Heart right ventricle (tissue), 16 donors: ENCODE data around the gene METTL21C. TPM values are rescaled to one million over a fixed set of nuclear protein-coding genes. Genes with fewer than 3 reads are reported as not detected.

Experiments
- ATAC-seq, 8 donors: fragments of 200-7000 bp; cut with Tn5 transposase; one replicate each; pipeline ENCODE4 v1.9.1; 2020; ENCODE audit warnings: mild to moderate bottlenecking in 8 of 8, moderate library complexity in 8 of 8, moderate number of reproducible peaks in 1 of 8
- DNase-seq, 2 donors: peaks; one replicate each; pipeline ENCODE4 v3.0.0-alpha.2; 2020
- H3K27ac ChIP-seq, 10 donors: fragments of 200-600 bp; sonication (generic) in 2 of 10; one replicate each; pipeline versions ENCODE4 v1.5.0 to v1.8.0; 2020 to 2022; ENCODE audit warnings: mild to moderate bottlenecking in 3 of 10
- H3K27me3 ChIP-seq, 7 donors: fragments of 200-600 bp; one replicate each; pipeline ENCODE4 v1.8.0; 2021 to 2022; ENCODE audit warnings: mild to moderate bottlenecking in 2 of 7
- H3K36me3 ChIP-seq, 9 donors: fragments of 200-600 bp; sonication (generic) in 1 of 9; one replicate each; pipeline versions ENCODE4 v1.5.0 to v1.8.0; 2020 to 2022; ENCODE audit warnings: mild to moderate bottlenecking in 2 of 9
- H3K4me1 ChIP-seq, 9 donors: fragments of 200-600 bp; sonication (generic) in 1 of 9; one replicate each; pipeline versions ENCODE4 v1.5.0 to v1.8.0; 2020 to 2022; ENCODE audit warnings: mild to moderate bottlenecking in 4 of 9
- H3K4me3 ChIP-seq, 10 donors: fragments of 200-600 bp; sonication (generic) in 2 of 10; one replicate each; pipeline versions ENCODE4 v1.5.0 to v1.8.0; 2020 to 2022; ENCODE audit warnings: mild to moderate bottlenecking in 7 of 10, moderate library complexity in 2 of 10
- H3K9me3 ChIP-seq, 11 donors: fragments of 200-600 bp in 10 of 11; sonication (generic) in 2 of 11; one replicate each; pipeline versions ENCODE4 v1.5.0 to v1.8.0; 2013 to 2022; ENCODE audit warnings: mild to moderate bottlenecking in 2 of 11, control low read depth in 1 of 11, moderate library complexity in 1 of 11
- CTCF ChIP-seq, 9 donors: fragments of 200-600 bp; sonication (generic) in 2 of 9; IDR thresholded peaks; one replicate each; pipeline versions ENCODE4 v1.5.0 to v1.8.0; 2021 to 2022; ENCODE audit warnings: antibody characterized with exemption in 9 of 9, mild to moderate bottlenecking in 5 of 9, moderate library complexity in 1 of 9
- WGBS, 2 donors: extraction: QIAGEN DNeasy Blood & Tissue Kit; methylation state at CpG; one replicate each; pipeline ENCODE4 v1.1.7; 2013; ENCODE audit warnings: inconsistent platforms in 1 of 2; 5-methylcytosine and 5-hydroxymethylcytosine counted together
- intact Hi-C, 10 donors: fragments of 100-400 bp; cut with DNase I; formaldehyde crosslinking; loops; one replicate each; pipeline versions ENCODE4 v1.11.1 to v1.14.2; 2022
- polyA plus RNA-seq, 2 donors: library from polyadenylated mRNA; stranded (reverse); fragments of 200-250 nt; gene quantifications; one replicate each; pipeline ENCODE4 v1.2.3, GENCODE V29; 2013
- total RNA-seq, 10 donors: library from RNA; stranded (reverse); fragmentation: NEBNext Ultra II Directional in 3 of 10; extraction: Animal tissue kit (Norgen Biotek cat#: 25700) in 3 of 10; gene quantifications; one replicate each; pipeline versions ENCODE4 v1.2.1 to v1.2.4, GENCODE V29; 2021 to 2023
- donor health status: Arrhythmogenic right ventricular cardiomyopathy.
- donor health status: ischemic (EF 13 %, LVEDD 7.1; RV severe dilation, severe dysfunction).
- donor health status: healthy with polysubstance abuse.
- donor health status: DM: no; HTN: yes; CAD: no.
- donor health status: DM: no; HTN: no; CAD: no.
- donor health status: ischemic (EF 25% LVEDD 6.9; RV normal size, moderate dysfunction).
- donor health status: ischemic (EF 25% LVEDD 5.7; RV mildly dilated, moderate dysfunction).
- donor health status: healthy.
- donor health status: DM: yes; HTN: yes; CAD: no.
- donor health status: Ischemic cardiomyopathy.
- donor health status: ischemic (EF 35%, LVEDD 5.7; RV mildly dilated, moderate dysfunction).
- donor health status: nonischemic (EF 11% LVEDD 7.7; RV severe dilation, severe dysfunction).
- donor health status: DM: yes; HTN: yes; CAD: no.
- donor health status: PGD.
- donor health status: ischemic (EF 29% LVEDD 5.4; RV normal size, mild dysfunction).
- donor health status: nonischemic (EF 23%, LVEDD 6.1; RV moderate dilation, normal function).

The METTL21C gene
- total and polyA plus RNA-seq, 12 donors, result not detected

- 93 to 96% methylated on average over 3 of the region's 3 CpGs for WGBS, 2 donors
- Histone ChIP-seq H3K4me1 (no peaks in the 10 kb centered on the region), H3K27me3 (no peaks in the 10 kb centered on the region), H3K27ac (no peak overlapping the region), H3K36me3 (peaks cover 0 to 98% (median 15%) of the 10 kb centered on the region in 9 donors), H3K4me3 (no peak overlapping the region), H3K9me3 (peaks cover 0 to 8% (median 0%) of the 10 kb centered on the region in 11 donors)
- ATAC-seq (no peak), DNase-seq (no peak)
- intact Hi-C loops, result no loop called here
- no peak for TF ChIP-seq CTCF (IDR thresholded peaks at IDR 0.05)
Measured at GRCh38 chr13:102658660-102659059, 36.2 kb downstream of the METTL21C start.

GRCh38 chr13:102657630-102658029, 37.2 kb downstream of the METTL21C start:
- intact Hi-C loops, result no loop called here
- ATAC-seq (no peak), DNase-seq (no peak)
- peaks cover 0 to 8% (median 0%) of the 10 kb centered on the region in 11 donors for H3K9me3 ChIP-seq
- no peak overlapping the region for H3K4me3 ChIP-seq
- peaks cover 0 to 98% (median 15%) of the 10 kb centered on the region in 9 donors for H3K36me3 ChIP-seq
- TF ChIP-seq CTCF (IDR thresholded peaks at IDR 0.05), result peak in 8 of 9 donors; percentile 8 to 39 (median 21)
- no peaks in the 10 kb centered on the region for H3K4me1 ChIP-seq
- 76 to 82% methylated on average over 6 of the region's 6 CpGs for WGBS, 2 donors
- no peak overlapping the region for H3K27ac ChIP-seq
- H3K27me3 ChIP-seq, result no peaks in the 10 kb centered on the region

GRCh38 chr13:102654756-102655155, 40.1 kb downstream of the METTL21C start:
- no peak for TF ChIP-seq CTCF (IDR thresholded peaks at IDR 0.05)
- WGBS, 2 donors, result 46 to 70% methylated on average over 2 of the region's 2 CpGs
- ATAC-seq (no peak), DNase-seq (no peak)
- no peak overlapping the region for H3K27ac ChIP-seq
- peaks cover 0 to 8% (median 0%) of the 10 kb centered on the region in 11 donors for H3K9me3 ChIP-seq
- no peaks in the 10 kb centered on the region for H3K4me1 ChIP-seq
- intact Hi-C loops, result no loop called here
- H3K27me3 ChIP-seq, result no peaks in the 10 kb centered on the region
- H3K36me3 ChIP-seq, result peaks cover 0 to 98% (median 15%) of the 10 kb centered on the region in 9 donors
- no peak overlapping the region for H3K4me3 ChIP-seq

GRCh38 chr13:102651892-102652291, 43.0 kb downstream of the METTL21C start:
- H3K4me1 ChIP-seq, result no peaks in the 10 kb centered on the region
- intact Hi-C loops, result no loop called here
- 89 to 94% methylated on average over 5 of the region's 5 CpGs for WGBS, 2 donors
- no peak for TF ChIP-seq CTCF (IDR thresholded peaks at IDR 0.05)
- no peaks in the 10 kb centered on the region for H3K9me3 ChIP-seq
- H3K36me3 ChIP-seq, result peaks cover 0 to 98% (median 25%) of the 10 kb centered on the region in 9 donors
- no peak overlapping the region for H3K4me3 ChIP-seq
- H3K27ac ChIP-seq, result no peak overlapping the region
- H3K27me3 ChIP-seq, result no peaks in the 10 kb centered on the region
- no peak for DNase-seq
- ATAC-seq, result no peak
